ENCODE results near the gene AKAP11.

DNA sequence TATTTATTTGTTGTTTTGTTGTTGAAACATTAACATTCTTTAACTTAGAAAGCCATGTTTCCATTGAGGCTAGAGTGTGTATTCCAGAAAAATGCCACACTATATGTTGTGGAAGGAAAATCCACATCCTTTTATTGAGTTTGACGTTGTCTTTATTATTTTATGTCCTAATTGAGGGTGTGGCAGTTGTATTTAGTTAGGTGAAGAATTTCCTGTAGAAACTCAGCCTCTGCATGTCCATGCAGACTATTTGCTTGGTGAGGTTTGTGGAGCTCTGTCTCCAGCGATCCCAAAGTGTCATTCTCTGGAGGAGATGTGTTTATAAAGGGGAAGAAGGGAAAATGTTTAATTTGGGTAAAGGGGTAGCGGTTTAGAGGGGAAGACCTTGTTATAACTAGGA is 46.6 kb downstream of the AKAP11 start:
- TF ChIP-seq, protein P1, sequence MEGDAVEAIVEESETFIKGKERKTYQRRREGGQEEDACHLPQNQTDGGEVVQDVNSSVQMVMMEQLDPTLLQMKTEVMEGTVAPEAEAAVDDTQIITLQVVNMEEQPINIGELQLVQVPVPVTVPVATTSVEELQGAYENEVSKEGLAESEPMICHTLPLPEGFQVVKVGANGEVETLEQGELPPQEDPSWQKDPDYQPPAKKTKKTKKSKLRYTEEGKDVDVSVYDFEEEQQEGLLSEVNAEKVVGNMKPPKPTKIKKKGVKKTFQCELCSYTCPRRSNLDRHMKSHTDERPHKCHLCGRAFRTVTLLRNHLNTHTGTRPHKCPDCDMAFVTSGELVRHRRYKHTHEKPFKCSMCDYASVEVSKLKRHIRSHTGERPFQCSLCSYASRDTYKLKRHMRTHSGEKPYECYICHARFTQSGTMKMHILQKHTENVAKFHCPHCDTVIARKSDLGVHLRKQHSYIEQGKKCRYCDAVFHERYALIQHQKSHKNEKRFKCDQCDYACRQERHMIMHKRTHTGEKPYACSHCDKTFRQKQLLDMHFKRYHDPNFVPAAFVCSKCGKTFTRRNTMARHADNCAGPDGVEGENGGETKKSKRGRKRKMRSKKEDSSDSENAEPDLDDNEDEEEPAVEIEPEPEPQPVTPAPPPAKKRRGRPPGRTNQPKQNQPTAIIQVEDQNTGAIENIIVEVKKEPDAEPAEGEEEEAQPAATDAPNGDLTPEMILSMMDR (conservative IDR thresholded peaks at IDR 0.05 in 1 of 2, IDR thresholded peaks at IDR 0.05 in 1 of 2; ENCODE audit: extremely low read depth in 1 of 2, insufficient read depth in 1 of 2, low read depth in 1 of 2, low read length in 2 of 2), result no peak
- TF ChIP-seq EZH2 (IDR thresholded peaks at IDR 0.05; ENCODE audit: borderline replicate concordance, low read length), result no peak

All from mammary epithelial cell (primary cell).